Measurements from ENCODE around the gene TBC1D1.

DNA sequence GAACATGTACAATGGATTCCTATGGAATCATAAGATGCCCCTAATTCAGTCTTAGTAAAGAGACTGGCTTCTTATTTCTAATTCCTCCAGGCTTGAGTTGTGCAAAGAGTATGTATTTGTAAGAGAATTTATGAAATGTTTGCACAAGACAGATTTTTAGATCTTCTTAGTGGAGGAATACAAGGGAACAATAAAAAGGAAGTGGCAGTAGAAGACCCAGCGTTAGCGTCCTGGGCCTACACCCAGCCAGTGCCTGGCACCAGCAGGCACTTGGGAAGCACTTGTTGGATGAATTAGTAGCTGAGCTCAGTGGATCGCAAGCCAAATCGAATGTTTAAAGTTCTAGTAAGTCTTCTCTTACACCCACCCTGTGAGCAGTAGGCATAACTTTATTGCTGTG is 226.7 kb downstream of the TBC1D1 start:
- TF ChIP-seq, protein P1, sequence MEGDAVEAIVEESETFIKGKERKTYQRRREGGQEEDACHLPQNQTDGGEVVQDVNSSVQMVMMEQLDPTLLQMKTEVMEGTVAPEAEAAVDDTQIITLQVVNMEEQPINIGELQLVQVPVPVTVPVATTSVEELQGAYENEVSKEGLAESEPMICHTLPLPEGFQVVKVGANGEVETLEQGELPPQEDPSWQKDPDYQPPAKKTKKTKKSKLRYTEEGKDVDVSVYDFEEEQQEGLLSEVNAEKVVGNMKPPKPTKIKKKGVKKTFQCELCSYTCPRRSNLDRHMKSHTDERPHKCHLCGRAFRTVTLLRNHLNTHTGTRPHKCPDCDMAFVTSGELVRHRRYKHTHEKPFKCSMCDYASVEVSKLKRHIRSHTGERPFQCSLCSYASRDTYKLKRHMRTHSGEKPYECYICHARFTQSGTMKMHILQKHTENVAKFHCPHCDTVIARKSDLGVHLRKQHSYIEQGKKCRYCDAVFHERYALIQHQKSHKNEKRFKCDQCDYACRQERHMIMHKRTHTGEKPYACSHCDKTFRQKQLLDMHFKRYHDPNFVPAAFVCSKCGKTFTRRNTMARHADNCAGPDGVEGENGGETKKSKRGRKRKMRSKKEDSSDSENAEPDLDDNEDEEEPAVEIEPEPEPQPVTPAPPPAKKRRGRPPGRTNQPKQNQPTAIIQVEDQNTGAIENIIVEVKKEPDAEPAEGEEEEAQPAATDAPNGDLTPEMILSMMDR (IDR thresholded peaks at IDR 0.05) = no peak
- no peak for TF ChIP-seq POLR2AphosphoS5 (IDR thresholded peaks at IDR 0.05)

All from esophagus muscularis mucosa (tissue), 3 donors.